A549 (cell line): ENCODE data around the gene SYMPK. TPM values are rescaled to one million over a fixed set of nuclear protein-coding genes. Genes with fewer than 3 reads are reported as not detected.

Experiments used
- ATAC-seq, 2 experiments: fragments of 200-7000 bp in 1 of 2; fragments of >200 bp in 1 of 2; cut with Nextera tagmentation in 1 of 2; cut with Tn5 transposase in 1 of 2; 3 replicates each; pipeline versions ENCODE4 v1.8.0 to v1.9.1; 2018 to 2020; ENCODE audit warnings: mild to moderate bottlenecking in 1 of 2, moderate library complexity in 1 of 2
- CTCF ChIA-PET: fragments of 300-600 bp; sonication (Branson Sonifier 250); formaldehyde crosslinking; extraction: SDS; loops from one replicate; lab custom pipeline; 2021; ENCODE audit warnings: antibody characterized with exemption, inconsistent platforms; lab: Yijun Ruan, JAX
- POLR2A ChIA-PET: fragments of 350-600 bp; formaldehyde crosslinking; extraction: SDS; loops from one replicate; lab custom pipeline; 2021; ENCODE audit warnings: antibody characterized with exemption, inconsistent platforms; lab: Yijun Ruan, JAX
- DNase-seq, 2 experiments: peaks; one replicate each; pipeline versions ENCODE4 v3.0.0 to v3.0.0-alpha.2; 2011 to 2016; ENCODE audit warnings: low read depth in 1 of 2, low spot score in 1 of 2
- FAIRE-seq: peaks from 2 replicates; lab custom pipeline; 2011; peaks lifted over from hg19 to GRCh38; lab: Jason Lieb, UNC
- H3K27ac ChIP-seq, 2 experiments: fragments of >200 bp; sonication (Bioruptor Twin); formaldehyde crosslinking; 3 replicates each; pipeline ENCODE4 v1.5.1; 2016 to 2017
- H3K4me1 ChIP-seq: fragments of >200 bp; sonication (Bioruptor Twin); formaldehyde crosslinking; 3 replicates; pipeline ENCODE4 v1.6.1; 2016
- H3K4me2 ChIP-seq: fragments of >200 bp; sonication (Bioruptor Twin); formaldehyde crosslinking; 3 replicates; pipeline ENCODE4 v1.6.1; 2016
- H3K4me3 ChIP-seq: fragments of >200 bp; sonication (Bioruptor Twin); formaldehyde crosslinking; 3 replicates; pipeline ENCODE4 v1.5.1; 2016
- H3K9me3 ChIP-seq: fragments of >200 bp; sonication (Bioruptor Twin); formaldehyde crosslinking; 3 replicates; pipeline ENCODE4 v1.6.1; 2016
- CBX2 ChIP-seq: fragments of 200-600 bp; sonication (generic); IDR thresholded peaks from 2 replicates; pipeline ENCODE4 v1.6.1; 2016; ENCODE audit warnings: low read depth, mild to moderate bottlenecking, borderline replicate concordance
- CHD4 ChIP-seq: fragments of 200-600 bp; sonication (generic); IDR thresholded peaks from 2 replicates; pipeline ENCODE4 v1.6.1; 2016; ENCODE audit warnings: antibody characterized with exemption, mild to moderate bottlenecking, borderline replicate concordance
- EHF ChIP-seq: fragments of 250-450 bp; sonication (Bioruptor Pico); IDR thresholded peaks from 2 replicates; pipeline ENCODE4 v1.5.0; 2020; ENCODE audit warnings: mild to moderate bottlenecking
- ELK1 ChIP-seq: fragments of 150-350 bp; IDR thresholded peaks from 2 replicates; pipeline ENCODE4 v1.6.1; 2014; ENCODE audit warnings: low read depth, mild to moderate bottlenecking, low read length
- ESRRA ChIP-seq: fragments of 150-350 bp; IDR thresholded peaks from 2 replicates; pipeline ENCODE4 v1.6.1; 2014; ENCODE audit warnings: mild to moderate bottlenecking, low read length, borderline replicate concordance
- FOSB ChIP-seq: fragments of 250-450 bp; sonication (Bioruptor Pico); IDR thresholded peaks from 2 replicates; pipeline ENCODE4 v1.5.0; 2020; ENCODE audit warnings: mild to moderate bottlenecking, moderate library complexity
- HDAC2 ChIP-seq: fragments of 200-600 bp; sonication (generic); IDR thresholded peaks from 2 replicates; pipeline ENCODE4 v1.6.1; 2016
- HEYL ChIP-seq: fragments of 250-450 bp; sonication (Bioruptor Pico); IDR thresholded peaks from 2 replicates; pipeline ENCODE4 v1.8.0; 2021; ENCODE audit warnings: mild to moderate bottlenecking, moderate library complexity
- HMGXB4 ChIP-seq: fragments of 250-450 bp; sonication (Bioruptor Pico); IDR thresholded peaks from 2 replicates; pipeline ENCODE4 v1.5.0; 2021; ENCODE audit warnings: mild to moderate bottlenecking, moderate library complexity, borderline replicate concordance
- HOXB13 ChIP-seq: fragments of 250-450 bp; sonication (Bioruptor Pico); IDR thresholded peaks from 2 replicates; pipeline ENCODE4 v1.5.0; 2020; ENCODE audit warnings: low read depth, mild to moderate bottlenecking, moderate library complexity
- JUN ChIP-seq, 2 experiments: fragments of >200 bp; sonication (Bioruptor Twin); formaldehyde crosslinking; IDR thresholded peaks; 2 replicates in 1 of 2; 3 replicates in 1 of 2; pipeline ENCODE4 v1.6.1; 2016 to 2017
- JUNB ChIP-seq: fragments of >200 bp; sonication (Bioruptor Twin); formaldehyde crosslinking; IDR thresholded peaks from 2 replicates; pipeline ENCODE4 v1.6.1; 2016
- KDM1A ChIP-seq: fragments of 200-600 bp; sonication (generic); IDR thresholded peaks from 2 replicates; pipeline ENCODE4 v1.6.1; 2016; ENCODE audit warnings: low read depth, mild to moderate bottlenecking
- NPAS2 ChIP-seq: fragments of 250-450 bp; sonication (Bioruptor Pico); IDR thresholded peaks from 2 replicates; pipeline ENCODE4 v1.8.0; 2022; ENCODE audit warnings: mild to moderate bottlenecking, moderate library complexity, borderline replicate concordance
- PBX3 ChIP-seq: IDR thresholded peaks from 2 replicates; pipeline ENCODE4 v1.6.1; 2012
- PHF8 ChIP-seq: fragments of 200-600 bp; sonication (generic); IDR thresholded peaks from 2 replicates; pipeline ENCODE4 v1.6.1; 2016; ENCODE audit warnings: low read depth, mild to moderate bottlenecking, antibody characterized with exemption, moderate library complexity, borderline replicate concordance
- POLR2AphosphoS2 ChIP-seq: conservative IDR thresholded peaks from 2 replicates; pipeline ENCODE4 v1.6.1; 2012; ENCODE audit warnings: low read length, improper control_type of control experiment, inconsistent platforms
- RARB ChIP-seq: fragments of 250-450 bp; sonication (Bioruptor Pico); IDR thresholded peaks from 2 replicates; pipeline ENCODE4 v1.8.0; 2021; ENCODE audit warnings: mild to moderate bottlenecking, moderate library complexity
- SREBF2 ChIP-seq: fragments of 450-650 bp; IDR thresholded peaks from 2 replicates; pipeline ENCODE4 v1.6.1; 2014; ENCODE audit warnings: mild to moderate bottlenecking, moderate library complexity
- TFCP2L1 ChIP-seq: fragments of 250-450 bp; sonication (Bioruptor Pico); IDR thresholded peaks from 2 replicates; pipeline ENCODE4 v1.5.0; 2021; ENCODE audit warnings: mild to moderate bottlenecking
- ZFP36 ChIP-seq: fragments of 450-650 bp; IDR thresholded peaks from 2 replicates; pipeline ENCODE4 v1.6.1; 2014; ENCODE audit warnings: borderline replicate concordance; ENCODE audit not compliant: partially characterized antibody
- ZNF302 ChIP-seq: fragments of 250-450 bp; sonication (Bioruptor Pico); IDR thresholded peaks from 2 replicates; pipeline ENCODE4 v1.9.0; 2021; ENCODE audit warnings: inconsistent platforms, mild to moderate bottlenecking, moderate library complexity
- ZSCAN20 ChIP-seq: fragments of 250-450 bp; sonication (Bioruptor Pico); IDR thresholded peaks from 2 replicates; pipeline ENCODE4 v1.8.0; 2022; ENCODE audit warnings: mild to moderate bottlenecking, moderate library complexity
- WGBS: methylation state at CpG from one replicate; pipeline ENCODE4 v1.1.6; 2017; ENCODE audit errors: missing lambda C conversion rate; 5-methylcytosine and 5-hydroxymethylcytosine counted together
- polyA plus RNA-seq, 4 experiments: library from polyadenylated mRNA; depleted of rRNA in 3 of 4; stranded (reverse); fragments of >200 nt; fragmentation: RNase III in 1 of 4; extraction: RNeasy Plus Mini Kit Qiagen cat#74134 plus additional on column Dnase treatment in 1 of 4; gene quantifications; 2 replicates in 3 of 4; 3 replicates in 1 of 4; pipeline ENCODE4 v1.2.3, GENCODE V29; 2011 to 2017
- TF ChIP-seq, protein P1 (sequence below): fragments of 250-450 bp; sonication (Bioruptor Pico); IDR thresholded peaks from 2 replicates; pipeline ENCODE4 v1.5.0; 2020; ENCODE audit warnings: low read depth, mild to moderate bottlenecking, moderate library complexity
- TF ChIP-seq, protein P2 (sequence below): fragments of >200 bp; sonication (Bioruptor Twin); formaldehyde crosslinking; IDR thresholded peaks from 3 replicates; pipeline ENCODE4 v1.5.1; 2016

Gene SYMPK
- polyA plus RNA-seq, 2 of the 4 experiments (the other 2 are of a cell fraction), result 61.9 to 105 TPM

GRCh38 chr19:45771311-45771933 lies 91.5 kb downstream of the SYMPK start:
- WGBS, result 93% methylated on average over 46 of the region's 46 CpGs
- DNase-seq (no peak), FAIRE-seq (no peak), ATAC-seq (no peak)
- TF ChIP-seq KDM1A, result no peak
- no peak for TF ChIP-seq HEYL (CRISPR knock-in tag)
- no peak for TF ChIP-seq ZNF302 (CRISPR knock-in tag)
- TF ChIP-seq POLR2AphosphoS2, result no peak
- TF ChIP-seq HMGXB4 (CRISPR knock-in tag), result no peak
- no peak for TF ChIP-seq ZFP36
- no peak for TF ChIP-seq HOXB13 (CRISPR knock-in tag)
- TF ChIP-seq SREBF2, result no peak
- TF ChIP-seq PBX3, result no peak
- no peak for TF ChIP-seq JUN (IDR thresholded peaks at IDR 0.05)
- no peak for TF ChIP-seq RARB (CRISPR knock-in tag)
- no peak for TF ChIP-seq JUNB
- TF ChIP-seq EHF (CRISPR knock-in tag), result no peak
- TF ChIP-seq HDAC2, result no peak
- no peak for TF ChIP-seq PHF8
- no peaks in the 10 kb centered on the region for H3K9me3 ChIP-seq
- no peak overlapping the region; the same call in 2 of the 3 replicates for H3K4me3 ChIP-seq
- peak overlapping the region; percentile 86 for H3K4me2 ChIP-seq
- H3K27ac ChIP-seq, result peak overlapping the region in 1 of 2 experiments; percentile 87; a peak in 2 of 6 replicates
- ChIA-PET CTCF (interaction anchor here (0.5 to 74.3 kb wide), 12 partner anchors 15 to 112 kb away, joined by 3 to 2204 read pairs (median 18); partner anchors contain the start of genes DMPK, DMWD, FOXA3 and QPCTL), POLR2A (interaction anchor here (1.1 to 4.1 kb wide), 6 partner anchors 8 to 54 kb away, joined by 4 to 67 read pairs (median 31); partner anchors contain the start of genes DMPK and DMWD)
- H3K4me1 ChIP-seq, result peaks cover 13% of the 10 kb centered on the region

- peaks cover 18% of the 10 kb centered on the region for H3K4me1 ChIP-seq
- peak; percentile 94 for FAIRE-seq
- peak overlapping the region; percentile 86 for H3K4me2 ChIP-seq
- H3K4me3 ChIP-seq, result peak overlapping the region; percentile 45
- no peaks in the 10 kb centered on the region for H3K9me3 ChIP-seq
- ChIA-PET POLR2A (interaction anchor here (0.5 to 4.5 kb wide), 19 partner anchors 9 to 223 kb away, joined by 3 to 68 read pairs (median 4); partner anchors contain the start of genes DMPK, DMWD, FBXO46 and IRF2BP1), CTCF (interaction anchor here (0.6 to 74.3 kb wide), 23 partner anchors 14 to 421 kb away, joined by 3 to 2204 read pairs (median 7); partner anchors contain the start of genes DMPK, DMWD, FBXO46 and FOXA3)
- peak overlapping the region; percentile 71 to 87 for H3K27ac ChIP-seq
- peak; percentile 99 to 100 for DNase-seq
- 10% methylated on average over 34 of the region's 79 CpGs for WGBS
- ATAC-seq, result peak; percentile 49 to 83
- TF ChIP-seq, protein P1, sequence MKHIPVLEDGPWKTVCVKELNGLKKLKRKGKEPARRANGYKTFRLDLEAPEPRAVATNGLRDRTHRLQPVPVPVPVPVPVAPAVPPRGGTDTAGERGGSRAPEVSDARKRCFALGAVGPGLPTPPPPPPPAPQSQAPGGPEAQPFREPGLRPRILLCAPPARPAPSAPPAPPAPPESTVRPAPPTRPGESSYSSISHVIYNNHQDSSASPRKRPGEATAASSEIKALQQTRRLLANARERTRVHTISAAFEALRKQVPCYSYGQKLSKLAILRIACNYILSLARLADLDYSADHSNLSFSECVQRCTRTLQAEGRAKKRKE (CRISPR knock-in tag), result peak; percentile 4; the same call in 1 of the 2 replicates
- TF ChIP-seq CHD4 (no peak), FOSB (CRISPR knock-in tag) (no peak), TFCP2L1 (peak; percentile 92), RARB (CRISPR knock-in tag) (no peak), EHF (CRISPR knock-in tag) (no peak), ESRRA (no peak), ZFP36 (no peak), ELK1 (no peak), HDAC2 (no peak), HEYL (CRISPR knock-in tag) (no peak), ZSCAN20 (CRISPR knock-in tag) (no peak), JUNB (no peak), NPAS2 (CRISPR knock-in tag) (no peak), JUN (IDR thresholded peaks at IDR 0.05) (peak; percentile 79 to 96), SREBF2 (no peak), CBX2 (no peak)
- TF ChIP-seq, protein P2, sequence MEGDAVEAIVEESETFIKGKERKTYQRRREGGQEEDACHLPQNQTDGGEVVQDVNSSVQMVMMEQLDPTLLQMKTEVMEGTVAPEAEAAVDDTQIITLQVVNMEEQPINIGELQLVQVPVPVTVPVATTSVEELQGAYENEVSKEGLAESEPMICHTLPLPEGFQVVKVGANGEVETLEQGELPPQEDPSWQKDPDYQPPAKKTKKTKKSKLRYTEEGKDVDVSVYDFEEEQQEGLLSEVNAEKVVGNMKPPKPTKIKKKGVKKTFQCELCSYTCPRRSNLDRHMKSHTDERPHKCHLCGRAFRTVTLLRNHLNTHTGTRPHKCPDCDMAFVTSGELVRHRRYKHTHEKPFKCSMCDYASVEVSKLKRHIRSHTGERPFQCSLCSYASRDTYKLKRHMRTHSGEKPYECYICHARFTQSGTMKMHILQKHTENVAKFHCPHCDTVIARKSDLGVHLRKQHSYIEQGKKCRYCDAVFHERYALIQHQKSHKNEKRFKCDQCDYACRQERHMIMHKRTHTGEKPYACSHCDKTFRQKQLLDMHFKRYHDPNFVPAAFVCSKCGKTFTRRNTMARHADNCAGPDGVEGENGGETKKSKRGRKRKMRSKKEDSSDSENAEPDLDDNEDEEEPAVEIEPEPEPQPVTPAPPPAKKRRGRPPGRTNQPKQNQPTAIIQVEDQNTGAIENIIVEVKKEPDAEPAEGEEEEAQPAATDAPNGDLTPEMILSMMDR, result peak; percentile 96
Observed at GRCh38 chr19:45770192-45771101, 92.5 kb downstream of the SYMPK start.
